Ishikawa (cell line): ENCODE measurements around the gene P2RY14.

Experiments
- CEBPB ChIP-seq: IDR thresholded peaks from 2 replicates; pipeline ENCODE4 v1.6.1; 2012
- CREB1 ChIP-seq: IDR thresholded peaks from 2 replicates; pipeline ENCODE4 v1.6.1; 2012; ENCODE audit warnings: low read depth
- EGR1 ChIP-seq: IDR thresholded peaks from 2 replicates; pipeline ENCODE4 v1.6.1; 2012
- EP300 ChIP-seq: IDR thresholded peaks from 2 replicates; pipeline ENCODE4 v1.6.1; 2012; ENCODE audit warnings: borderline replicate concordance
- FOXM1 ChIP-seq: IDR thresholded peaks from 2 replicates; pipeline ENCODE4 v1.6.1; 2012; ENCODE audit warnings: low read depth, borderline replicate concordance
- NFIC ChIP-seq: IDR thresholded peaks from 2 replicates; pipeline ENCODE4 v1.6.1; 2012
- RAD21 ChIP-seq: IDR thresholded peaks from 2 replicates; pipeline ENCODE4 v1.6.1; 2012; ENCODE audit warnings: low read depth
- TAF1 ChIP-seq: IDR thresholded peaks from 2 replicates; pipeline ENCODE4 v1.6.1; 2012; ENCODE audit warnings: low read depth, mild to moderate bottlenecking
- TCF12 ChIP-seq: IDR thresholded peaks from 2 replicates; pipeline ENCODE4 v1.6.1; 2012; ENCODE audit warnings: low read depth
- TEAD4 ChIP-seq: IDR thresholded peaks from 2 replicates; pipeline ENCODE4 v1.6.1; 2012
- USF1 ChIP-seq: IDR thresholded peaks from 2 replicates; pipeline ENCODE4 v1.6.1; 2012
- YY1 ChIP-seq: IDR thresholded peaks from 2 replicates; pipeline ENCODE4 v1.6.1; 2012; ENCODE audit warnings: low read depth
- ZBTB7A ChIP-seq: IDR thresholded peaks from 2 replicates; pipeline ENCODE4 v1.6.1; 2012; ENCODE audit warnings: low read depth
- TF ChIP-seq, protein P1 (sequence below): IDR thresholded peaks from 2 replicates; pipeline ENCODE4 v1.6.1; 2012
- TF ChIP-seq, protein P2 (sequence below): IDR thresholded peaks from 2 replicates; pipeline ENCODE4 v1.6.1; 2012; ENCODE audit warnings: low read depth, mild to moderate bottlenecking

The P2RY14 gene

GRCh38 chr3:151315846-151316245 is 37.5 kb upstream of the P2RY14 start:
- TF ChIP-seq, protein P1, sequence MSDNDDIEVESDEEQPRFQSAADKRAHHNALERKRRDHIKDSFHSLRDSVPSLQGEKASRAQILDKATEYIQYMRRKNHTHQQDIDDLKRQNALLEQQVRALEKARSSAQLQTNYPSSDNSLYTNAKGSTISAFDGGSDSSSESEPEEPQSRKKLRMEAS: no peak
- no peak for TF ChIP-seq CEBPB
- TF ChIP-seq ZBTB7A: no peak
- no peak for TF ChIP-seq EGR1
- no peak for TF ChIP-seq TCF12
- TF ChIP-seq TEAD4: no peak
- no peak for TF ChIP-seq TAF1
- TF ChIP-seq NFIC: no peak
- TF ChIP-seq USF1: no peak
- TF ChIP-seq, protein P2, sequence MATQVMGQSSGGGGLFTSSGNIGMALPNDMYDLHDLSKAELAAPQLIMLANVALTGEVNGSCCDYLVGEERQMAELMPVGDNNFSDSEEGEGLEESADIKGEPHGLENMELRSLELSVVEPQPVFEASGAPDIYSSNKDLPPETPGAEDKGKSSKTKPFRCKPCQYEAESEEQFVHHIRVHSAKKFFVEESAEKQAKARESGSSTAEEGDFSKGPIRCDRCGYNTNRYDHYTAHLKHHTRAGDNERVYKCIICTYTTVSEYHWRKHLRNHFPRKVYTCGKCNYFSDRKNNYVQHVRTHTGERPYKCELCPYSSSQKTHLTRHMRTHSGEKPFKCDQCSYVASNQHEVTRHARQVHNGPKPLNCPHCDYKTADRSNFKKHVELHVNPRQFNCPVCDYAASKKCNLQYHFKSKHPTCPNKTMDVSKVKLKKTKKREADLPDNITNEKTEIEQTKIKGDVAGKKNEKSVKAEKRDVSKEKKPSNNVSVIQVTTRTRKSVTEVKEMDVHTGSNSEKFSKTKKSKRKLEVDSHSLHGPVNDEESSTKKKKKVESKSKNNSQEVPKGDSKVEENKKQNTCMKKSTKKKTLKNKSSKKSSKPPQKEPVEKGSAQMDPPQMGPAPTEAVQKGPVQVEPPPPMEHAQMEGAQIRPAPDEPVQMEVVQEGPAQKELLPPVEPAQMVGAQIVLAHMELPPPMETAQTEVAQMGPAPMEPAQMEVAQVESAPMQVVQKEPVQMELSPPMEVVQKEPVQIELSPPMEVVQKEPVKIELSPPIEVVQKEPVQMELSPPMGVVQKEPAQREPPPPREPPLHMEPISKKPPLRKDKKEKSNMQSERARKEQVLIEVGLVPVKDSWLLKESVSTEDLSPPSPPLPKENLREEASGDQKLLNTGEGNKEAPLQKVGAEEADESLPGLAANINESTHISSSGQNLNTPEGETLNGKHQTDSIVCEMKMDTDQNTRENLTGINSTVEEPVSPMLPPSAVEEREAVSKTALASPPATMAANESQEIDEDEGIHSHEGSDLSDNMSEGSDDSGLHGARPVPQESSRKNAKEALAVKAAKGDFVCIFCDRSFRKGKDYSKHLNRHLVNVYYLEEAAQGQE: no peak
- no peak for TF ChIP-seq EP300
- no peak for TF ChIP-seq CREB1
- TF ChIP-seq YY1: no peak
- TF ChIP-seq RAD21: no peak
- TF ChIP-seq FOXM1: no peak

DNA sequence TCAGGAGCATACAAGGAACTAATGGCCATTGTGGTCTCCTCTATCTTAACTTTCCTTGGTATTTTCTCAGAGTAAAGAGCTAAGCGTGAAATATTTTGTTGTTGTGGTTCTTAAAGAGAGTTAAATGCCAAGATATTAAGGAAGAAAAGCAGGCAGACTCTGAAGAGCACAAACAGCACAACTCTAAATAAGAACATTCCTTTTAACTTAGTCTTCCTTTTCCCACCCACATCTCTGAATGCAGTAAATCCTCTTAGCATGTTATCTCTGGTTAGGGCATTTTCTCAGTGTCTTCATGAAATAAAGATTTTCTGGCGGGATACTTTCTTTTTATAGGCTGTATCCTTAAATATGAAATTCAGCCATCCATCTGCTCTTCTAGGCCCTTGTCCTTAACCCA is 36.8 kb upstream of the P2RY14 start:
- no peak for TF ChIP-seq TEAD4
- TF ChIP-seq YY1: no peak
- no peak for TF ChIP-seq CREB1
- TF ChIP-seq, protein P2: no peak
- TF ChIP-seq NFIC: no peak
- no peak for TF ChIP-seq CEBPB
- TF ChIP-seq TCF12: no peak
- no peak for TF ChIP-seq USF1
- TF ChIP-seq, protein P1: no peak
- TF ChIP-seq FOXM1: no peak
- no peak for TF ChIP-seq TAF1
- TF ChIP-seq EGR1: no peak
- no peak for TF ChIP-seq ZBTB7A
- no peak for TF ChIP-seq RAD21
- TF ChIP-seq EP300: no peak

- no peak for TF ChIP-seq EGR1
- no peak for TF ChIP-seq TCF12
- TF ChIP-seq RAD21: no peak
- no peak for TF ChIP-seq EP300
- no peak for TF ChIP-seq FOXM1
- TF ChIP-seq TEAD4: no peak
- TF ChIP-seq YY1: no peak
- no peak for TF ChIP-seq CEBPB
- TF ChIP-seq CREB1: no peak
- no peak for TF ChIP-seq TAF1
- TF ChIP-seq ZBTB7A: no peak
- TF ChIP-seq NFIC: no peak
These were observed 36.3 kb upstream of the P2RY14 start for GRCh38 chr3:151314593-151314992.

- TF ChIP-seq, protein P1: no peak
- TF ChIP-seq CEBPB: peak; percentile 71; the same call in 1 of the 2 replicates
- no peak for TF ChIP-seq USF1
- no peak for TF ChIP-seq EP300
- no peak for TF ChIP-seq NFIC
- no peak for TF ChIP-seq EGR1
- no peak for TF ChIP-seq RAD21
These were observed 35.8 kb upstream of the P2RY14 start for GRCh38 chr3:151314137-151314536.

DNA sequence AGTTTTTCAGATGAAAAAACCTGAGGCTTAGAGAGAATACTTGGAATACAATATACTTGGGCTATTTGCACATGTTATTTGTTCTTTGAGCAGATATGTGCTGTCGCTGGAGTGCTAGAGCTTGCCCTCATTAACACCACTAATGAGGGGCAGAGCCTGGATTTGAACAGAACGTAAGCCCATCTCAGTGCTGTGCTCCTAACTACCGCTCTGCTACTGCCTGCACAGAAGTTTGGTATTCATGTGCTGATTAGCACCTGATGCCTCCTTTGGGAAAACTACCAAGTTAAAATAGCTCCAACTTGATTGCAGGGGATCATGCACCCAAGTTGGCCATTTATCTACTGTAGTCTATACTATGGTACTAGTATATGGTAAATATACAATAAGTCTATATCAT is 34.6 kb upstream of the P2RY14 start:
- TF ChIP-seq TAF1 (no peak), FOXM1 (no peak)
- TF ChIP-seq, protein P2: no peak
